Epithelial cell of proximal tubule (primary cell): ENCODE measurements around the gene MBD6. TPM values are rescaled to one million over a fixed set of nuclear protein-coding genes. Genes with fewer than 3 reads are reported as not detected.

ENCODE experiments used
- DNase-seq: peaks from one replicate; pipeline ENCODE4 v3.0.0-alpha.2; 2011; ENCODE audit warnings: low read depth
- H3K4me3 ChIP-seq: 2 replicates; pipeline ENCODE4 v1.5.1; 2011; ENCODE audit warnings: low read depth, mild to moderate bottlenecking, low read length
- CTCF ChIP-seq: conservative IDR thresholded peaks from 2 replicates; pipeline ENCODE4 v1.5.1; 2012; ENCODE audit warnings: low read depth, mild to moderate bottlenecking, low read length
- total RNA-seq: library from RNA; depleted of rRNA; stranded (reverse); fragments of >200 nt; gene quantifications from 2 replicates; pipeline ENCODE4 v1.2.3, GENCODE V29; 2015

MBD6 gene
- total RNA-seq, 1 donor from 2014 or later: 6.3 TPM

GRCh38 chr12:57545809-57546437 lies 23.3 kb downstream of the MBD6 start:
- peak overlapping the region; percentile 98 for H3K4me3 ChIP-seq
- TF ChIP-seq CTCF: no peak
- DNase-seq: peak; percentile 7

DNA sequence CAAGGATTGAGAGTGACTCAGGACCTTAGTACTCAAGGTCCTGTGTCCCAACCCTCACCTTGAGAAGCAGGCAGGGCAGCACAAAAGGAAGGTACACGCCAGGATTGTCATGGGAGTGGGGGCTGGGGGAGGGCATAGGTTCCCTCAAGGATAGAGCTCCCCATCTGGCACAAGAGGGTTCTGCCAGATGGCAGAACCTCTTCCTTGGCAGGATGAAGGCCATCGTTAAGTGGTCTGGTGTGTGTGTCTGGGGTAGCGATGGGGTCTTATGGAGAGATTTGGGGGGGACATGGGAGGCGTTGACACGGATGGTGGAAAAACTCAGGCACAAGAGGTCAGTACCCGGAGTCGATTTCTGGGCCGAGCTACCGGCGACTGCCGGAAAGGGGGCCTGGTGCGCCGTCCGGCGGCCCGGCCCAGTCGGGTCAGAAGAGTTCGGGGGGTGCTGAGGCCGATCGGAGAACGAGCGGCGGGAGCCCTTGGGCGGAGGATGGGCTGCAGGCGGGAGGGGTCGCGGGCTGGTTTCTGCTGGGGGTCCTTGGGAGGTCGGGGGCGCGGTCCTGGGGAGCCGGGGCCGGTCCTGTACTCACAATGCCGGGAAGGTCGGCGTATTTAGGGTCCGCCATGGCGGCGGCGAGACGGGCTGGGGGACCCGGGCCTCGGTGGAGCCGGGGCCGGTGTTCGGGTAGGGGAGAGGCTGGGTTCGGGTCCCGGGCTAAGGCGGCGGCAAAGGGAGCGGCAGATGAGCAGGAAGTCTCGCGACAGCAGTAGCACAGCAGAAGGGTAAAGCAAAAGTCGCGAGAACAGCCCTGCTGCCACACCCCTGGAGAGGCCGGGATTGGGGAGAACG lies 24.0 kb downstream of the MBD6 start, which contains the start of gene DCTN2:
Gene DCTN2, minus strand, starts transcription at position 755 of the 850 bp plus-strand sequence. Its CDS starts 129 bp downstream, at position 626.
- peak; percentile 67 for DNase-seq
- peak within 1 kb of the TSS; percentile 98 for H3K4me3 ChIP-seq
- peak; percentile 39 for TF ChIP-seq CTCF

- no peak for TF ChIP-seq CTCF
- peak overlapping the region; percentile 98 for H3K4me3 ChIP-seq
- DNase-seq: no peak
Observed at GRCh38 chr12:57547288-57548012, 24.8 kb downstream of the MBD6 start.

- TF ChIP-seq CTCF: no peak
- no peak for DNase-seq
Observed at GRCh38 chr12:57548013-57548315, 25.3 kb downstream of the MBD6 start.

DNA sequence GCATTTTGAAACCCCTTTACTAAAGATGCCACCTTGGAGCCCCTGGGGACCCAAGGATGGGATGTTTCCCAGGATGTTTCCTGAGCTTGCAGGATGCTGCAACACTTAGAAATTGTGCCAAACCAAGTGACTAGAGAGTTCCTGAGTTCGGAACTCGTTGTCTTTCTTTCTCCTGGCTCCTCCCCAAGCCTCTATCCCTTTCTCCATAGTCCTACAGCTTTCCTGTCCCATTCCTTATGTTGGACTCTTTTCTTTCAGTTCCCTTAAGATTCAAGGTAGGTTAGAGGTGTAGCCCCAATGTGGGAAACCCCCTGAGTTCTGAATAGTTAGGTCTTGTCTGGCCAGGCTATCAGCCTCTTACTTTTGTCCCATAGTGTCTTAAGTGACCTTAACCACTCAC lies 25.9 kb downstream of the MBD6 start:
- no peak for TF ChIP-seq CTCF
- no peak for DNase-seq
- no peak overlapping the region for H3K4me3 ChIP-seq

More at GRCh38 chr12:57548013-57548315, 25.3 kb downstream of the MBD6 start:
- H3K4me3 ChIP-seq: no peak overlapping the region

DNA sequence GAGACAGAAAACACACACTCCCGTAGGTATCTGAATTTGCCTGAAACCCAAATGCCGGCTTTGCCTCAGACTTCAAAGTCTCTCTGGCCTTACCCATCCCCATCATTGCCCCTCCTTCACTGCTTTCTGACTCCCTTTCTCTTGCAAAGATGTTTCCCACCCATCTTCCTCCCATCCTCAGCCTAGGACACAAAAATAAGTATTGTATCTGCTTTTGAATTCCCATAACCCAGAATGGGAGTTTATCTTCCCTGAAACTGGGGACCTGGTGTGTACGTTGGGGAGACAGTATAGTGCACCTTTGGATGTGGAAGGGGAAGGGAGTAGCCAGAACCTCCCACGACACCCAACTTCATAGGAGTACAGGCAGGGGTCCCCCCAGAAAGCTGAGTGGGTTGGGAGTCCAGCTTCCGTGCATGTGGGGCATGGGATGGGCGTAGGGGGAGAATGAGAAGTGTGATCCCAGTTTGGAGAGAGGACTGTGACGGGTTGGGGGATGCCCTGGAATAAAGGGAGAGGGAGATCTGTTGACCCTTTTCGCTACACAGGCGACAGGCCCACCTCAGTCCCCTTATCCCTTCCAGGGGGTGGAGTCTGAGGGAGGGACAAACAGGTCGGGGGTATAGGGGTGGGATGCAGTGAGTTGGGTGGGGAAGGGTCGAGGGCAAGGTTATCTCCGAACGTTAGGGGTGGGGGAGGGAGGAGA lies 26.7 kb downstream of the MBD6 start:
- TF ChIP-seq CTCF: no peak
- no peak for DNase-seq
- H3K4me3 ChIP-seq: peak overlapping the region; percentile 56
